ENCODE data around the gene S100A14. TPM values are rescaled to one million over a fixed set of nuclear protein-coding genes. Genes with fewer than 3 reads are reported as not detected.

S100A14 gene
- total RNA-seq, 2 donors from 2014 or later, result 13.5 to 25.0 TPM

- peaks cover 3% of the 10 kb centered on the region for H3K4me1 ChIP-seq (replicated peaks)
- H3K9me3 ChIP-seq, result no peaks in the 10 kb centered on the region
- peak overlapping the region; percentile 86 for H3K27ac ChIP-seq
- intact Hi-C loops (cut with DNase I), result loop anchor here (5.0 kb wide), 1 partner anchor 214 kb away; no protein-coding TSS in a partner anchor
- H3K4me3 ChIP-seq, result no peak overlapping the region
- WGBS, result 38% methylated on average over 16 of the region's 16 CpGs
- no peaks in the 10 kb centered on the region for H3K27me3 ChIP-seq (replicated peaks; ENCODE audit: insufficient read depth)
- peak; percentile 95 for DNase-seq (ENCODE audit: low spot score)
- TF ChIP-seq CTCF (IDR thresholded peaks at IDR 0.05), result peak in 1 of 4 experiments; percentile 13
- peak; percentile 67 for TF ChIP-seq POLR2A (IDR thresholded peaks at IDR 0.05)
- TF ChIP-seq POLR2AphosphoS5 (IDR thresholded peaks at IDR 0.05), result peak; percentile 88
- H3K36me3 ChIP-seq, result no peaks in the 10 kb centered on the region
Observed at GRCh38 chr1:153566414-153567371, 49.4 kb downstream of the S100A14 start.

- WGBS, result 28% methylated on average over 8 of the region's 8 CpGs
- no peak for TF ChIP-seq POLR2A (IDR thresholded peaks at IDR 0.05)
- TF ChIP-seq POLR2AphosphoS5 (IDR thresholded peaks at IDR 0.05), result no peak
- peak in 1 of 4 experiments; percentile 15 for TF ChIP-seq CTCF (IDR thresholded peaks at IDR 0.05)
- H3K36me3 ChIP-seq, result no peaks in the 10 kb centered on the region
- H3K27me3 ChIP-seq (replicated peaks; ENCODE audit: insufficient read depth), result no peaks in the 10 kb centered on the region
- peak within 1 kb of the TSS; percentile 86 for H3K27ac ChIP-seq
- DNase-seq (ENCODE audit: low spot score), result peak; percentile 46
- H3K9me3 ChIP-seq, result no peaks in the 10 kb centered on the region
- intact Hi-C loops (cut with DNase I), result loop anchor here (5.0 kb wide), 1 partner anchor 213 kb away; no protein-coding TSS in a partner anchor
- H3K4me3 ChIP-seq, result no peak within 1 kb of the TSS
- peaks cover 3% of the 10 kb centered on the region for H3K4me1 ChIP-seq (replicated peaks)
Observed at GRCh38 chr1:153565529-153566374, 50.4 kb downstream of the S100A14 start, which contains the start of gene S100A2. Gene S100A2, minus strand, starts transcription at chr1:153565844. Its CDS starts 1,967 bp downstream, at chr1:153563877.

Other genes with a start within 250 kb of the S100A14 start
- gene S100A12, start 240.7 kb downstream of the S100A14 start, total RNA-seq, result not detected
- gene S100A8, start 225.3 kb downstream of the S100A14 start, total RNA-seq, result 1 to 10 TPM; 1.5 to 5.6 TPM
- not detected for gene S100A7A, start 199.8 kb downstream of the S100A14 start, total RNA-seq
- not detected for gene S100A7, start 155.7 kb downstream of the S100A14 start, total RNA-seq
- 100 to 1,000 TPM; 184 to 279 TPM for gene S100A6, start 80.3 kb downstream of the S100A14 start, total RNA-seq
- gene S100A5, start 75.4 kb downstream of the S100A14 start, total RNA-seq, result not detected
- 10 to 100 TPM; 56.3 to 71.3 TPM for gene S100A4, start 70.5 kb downstream of the S100A14 start, total RNA-seq
- under 1 TPM in 1 of 2 donors, not detected in 1; 0.46 TPM for gene S100A3, start 67.1 kb downstream of the S100A14 start, total RNA-seq
- gene S100A2, start 50.5 kb downstream of the S100A14 start, total RNA-seq, result 10 to 100 TPM; 14.1 to 22.6 TPM
- 100 to 1,000 TPM in 1 of 2 donors, 10 to 100 TPM in 1; 78.4 to 165 TPM for gene S100A16, start 3.2 kb downstream of the S100A14 start, total RNA-seq
- 10 to 100 TPM; 53.3 to 96.5 TPM for gene S100A13, start 11.2 kb upstream of the S100A14 start, total RNA-seq
- gene S100A1, start 12.1 kb upstream of the S100A14 start, total RNA-seq, result 10 to 100 TPM in 1 of 2 donors, 1 to 10 TPM in 1; 9.1 to 10.7 TPM
- 10 to 100 TPM; 60.6 to 74.4 TPM for gene CHTOP, start 17.7 kb upstream of the S100A14 start, total RNA-seq
- gene SNAPIN, start 42.4 kb upstream of the S100A14 start, total RNA-seq, result 10 to 100 TPM; 64.9 to 73.0 TPM
- gene ILF2, start 54.7 kb upstream of the S100A14 start, total RNA-seq, result 100 to 1,000 TPM; 116 to 122 TPM
- 1 to 10 TPM; 2.9 to 6.0 TPM for gene NPR1, start 62.4 kb upstream of the S100A14 start, total RNA-seq
- 10 to 100 TPM; 26.1 to 70.0 TPM for gene INTS3, start 111.7 kb upstream of the S100A14 start, total RNA-seq
- gene SLC27A3, start 159.1 kb upstream of the S100A14 start, total RNA-seq, result 10 to 100 TPM; 27.4 to 30.9 TPM

Data from prostate gland (tissue), 2 donors.